Measurements from ENCODE around the gene DISC1. TPM values are rescaled to one million over a fixed set of nuclear protein-coding genes. Genes with fewer than 3 reads are reported as not detected.
A peak's percentile ranks its signal among the peaks of the same experiment; 100 is the strongest.

DISC1 gene
- total and polyA plus RNA-seq, 12 donors = 1.0 to 21.0 (median 9.7) TPM

- Histone ChIP-seq H3K27ac (no peak overlapping the region), H3K36me3 (replicated peaks in 1 of 2) (no peaks in the 10 kb centered on the region), H3K27me3 (no peaks in the 10 kb centered on the region), H3K4me3 (no peak overlapping the region), H3K9me3 (replicated peaks in 1 of 3) (no peaks in the 10 kb centered on the region), H3K4me1 (replicated peaks in 1 of 2) (peaks cover 0 to 9% of the 10 kb centered on the region in 2 donors)
- TF ChIP-seq POLR2A (IDR thresholded peaks at IDR 0.05) (no peak), CTCF (IDR thresholded peaks at IDR 0.05) (peak in 5 of 6 experiments; percentile 17 to 57 (median 46))
- no peak for DNase-seq
- WGBS, 4 donors = 69 to 91% (median 78%) methylated on average over 4 of the region's 4 CpGs
- intact Hi-C loops (cut with DNase I) = no loop called here
Measured at GRCh38 chr1:231931846-231932454, 305.4 kb downstream of the DISC1 start.

- TF ChIP-seq CTCF (IDR thresholded peaks at IDR 0.05) (no peak), POLR2A (IDR thresholded peaks at IDR 0.05) (no peak)
- no peak overlapping the region for H3K27ac ChIP-seq
- 85 to 86% (median 86%) methylated on average over 15 of the region's 15 CpGs for WGBS, 4 donors
- no peak for DNase-seq
- peaks cover 0 to 13% of the 10 kb centered on the region in 2 donors for H3K4me1 ChIP-seq (replicated peaks in 1 of 2)
- H3K9me3 ChIP-seq (replicated peaks in 1 of 3) = no peaks in the 10 kb centered on the region
- no peaks in the 10 kb centered on the region for H3K36me3 ChIP-seq (replicated peaks in 1 of 2)
- H3K27me3 ChIP-seq = no peaks in the 10 kb centered on the region
- intact Hi-C loops (cut with DNase I) = no loop called here
- no peak overlapping the region for H3K4me3 ChIP-seq
Measured at GRCh38 chr1:231933711-231934626, 307.4 kb downstream of the DISC1 start.

GRCh38 chr1:231934797-231935196 lies 308.2 kb downstream of the DISC1 start:
- H3K27ac ChIP-seq = no peak overlapping the region
- H3K4me1 ChIP-seq (replicated peaks in 1 of 2) = peaks cover 0 to 13% of the 10 kb centered on the region in 2 donors
- no peaks in the 10 kb centered on the region for H3K36me3 ChIP-seq (replicated peaks in 1 of 2)
- no peaks in the 10 kb centered on the region for H3K9me3 ChIP-seq (replicated peaks in 1 of 3)
- no peak for DNase-seq
- H3K4me3 ChIP-seq = no peak overlapping the region
- intact Hi-C loops (cut with DNase I) = no loop called here
- 47 to 62% (median 53%) methylated on average over 4 to 5 of the region's 5 CpGs for WGBS, 4 donors
- no peaks in the 10 kb centered on the region for H3K27me3 ChIP-seq
- no peak for TF ChIP-seq POLR2A (IDR thresholded peaks at IDR 0.05)
- TF ChIP-seq CTCF (IDR thresholded peaks at IDR 0.05) = no peak

- Histone ChIP-seq H3K36me3 (replicated peaks in 1 of 2) (no peaks in the 10 kb centered on the region), H3K4me3 (no peak overlapping the region), H3K9me3 (replicated peaks in 1 of 3) (no peaks in the 10 kb centered on the region), H3K27ac (no peak overlapping the region), H3K27me3 (no peaks in the 10 kb centered on the region), H3K4me1 (replicated peaks in 1 of 2) (peaks cover 0 to 13% of the 10 kb centered on the region in 2 donors)
- no peak for DNase-seq
- 77 to 85% (median 82%) methylated on average over 7 of the region's 7 CpGs for WGBS, 4 donors
- TF ChIP-seq CTCF (IDR thresholded peaks at IDR 0.05) = no peak
- no peak for TF ChIP-seq POLR2A (IDR thresholded peaks at IDR 0.05)
- intact Hi-C loops (cut with DNase I) = no loop called here
Measured at GRCh38 chr1:231935856-231936255, 309.3 kb downstream of the DISC1 start.
